Liver (tissue), 9 donors: ENCODE data around the gene GLOD5. TPM values are rescaled to one million over a fixed set of nuclear protein-coding genes. Genes with fewer than 3 reads are reported as not detected.

Experiments
- DNase-seq: peaks from one replicate; pipeline ENCODE4 v3.0.0-alpha.2; 2017; ENCODE audit warnings: low spot score
- H3K27ac ChIP-seq, 2 donors: one replicate each; pipeline ENCODE4 v1.7.0; 2013; ENCODE audit warnings: inconsistent platforms in 2 of 2, low read length in 2 of 2, control low read depth in 1 of 2, low read depth in 1 of 2, mild to moderate bottlenecking in 1 of 2
- H3K27me3 ChIP-seq, 4 donors: one replicate each; pipeline versions ENCODE4 v1.6.1 to v1.7.0; 2013; ENCODE audit warnings: low read length in 3 of 4, inconsistent platforms in 1 of 4, mild to moderate bottlenecking in 1 of 4, moderate library complexity in 1 of 4; ENCODE audit not compliant: control insufficient read depth in 4 of 4, insufficient read depth in 4 of 4
- H3K36me3 ChIP-seq, 4 donors: one replicate each; pipeline versions ENCODE4 v1.6.1 to v1.7.0; 2013; ENCODE audit warnings: low read length in 3 of 4, mild to moderate bottlenecking in 3 of 4, low read depth in 1 of 4, moderate library complexity in 1 of 4; ENCODE audit not compliant: control insufficient read depth in 4 of 4, insufficient read depth in 3 of 4
- H3K4me1 ChIP-seq, 4 donors: one replicate each; pipeline versions ENCODE4 v1.6.1 to v1.7.0; 2013; ENCODE audit warnings: low read length in 3 of 4, mild to moderate bottlenecking in 3 of 4, moderate library complexity in 1 of 4; ENCODE audit not compliant: control insufficient read depth in 4 of 4, insufficient read depth in 4 of 4
- H3K4me3 ChIP-seq, 3 donors: one replicate each; pipeline versions ENCODE4 v1.6.1 to v1.7.0; 2013; ENCODE audit warnings: low read length in 3 of 3, control low read depth in 1 of 3, low read depth in 1 of 3, mild to moderate bottlenecking in 1 of 3
- H3K9ac ChIP-seq, 2 donors: one replicate each; pipeline ENCODE4 v1.7.0; 2013; ENCODE audit warnings: low read length in 2 of 2, mild to moderate bottlenecking in 2 of 2, moderate library complexity in 2 of 2, control low read depth in 1 of 2, low read depth in 1 of 2
- H3K9me3 ChIP-seq, 4 donors: one replicate each; pipeline versions ENCODE4 v1.6.1 to v1.7.0; 2013; ENCODE audit warnings: low read length in 3 of 4; ENCODE audit not compliant: control insufficient read depth in 4 of 4
- EGR1 ChIP-seq, 2 donors: IDR thresholded peaks; 2 replicates each; pipeline ENCODE4 v1.6.1; 2016 to 2018; ENCODE audit warnings: antibody characterized with exemption in 2 of 2, low read depth in 2 of 2
- FOXA1 ChIP-seq: IDR thresholded peaks from 2 replicates; pipeline ENCODE4 v1.6.1; 2016; ENCODE audit warnings: antibody characterized with exemption
- FOXA2 ChIP-seq: IDR thresholded peaks from 2 replicates; pipeline ENCODE4 v1.6.1; 2016; ENCODE audit warnings: antibody characterized with exemption
- GABPA ChIP-seq, 2 donors: IDR thresholded peaks in 1 of 2; conservative IDR thresholded peaks in 1 of 2; 2 replicates each; pipeline ENCODE4 v1.6.1; 2016; ENCODE audit warnings: antibody characterized with exemption in 2 of 2, mild to moderate bottlenecking in 1 of 2, moderate library complexity in 1 of 2
- HNF4A ChIP-seq, 2 donors: conservative IDR thresholded peaks; 2 replicates each; pipeline ENCODE4 v1.6.1; 2016; ENCODE audit warnings: antibody characterized with exemption in 2 of 2, mild to moderate bottlenecking in 2 of 2
- HNF4G ChIP-seq: IDR thresholded peaks from 2 replicates; pipeline ENCODE4 v1.6.1; 2016; ENCODE audit warnings: antibody characterized with exemption
- JUND ChIP-seq, 2 donors: IDR thresholded peaks; 2 replicates each; pipeline ENCODE4 v1.6.1; 2016; ENCODE audit warnings: antibody characterized with exemption in 2 of 2
- NR2F2 ChIP-seq: IDR thresholded peaks from 2 replicates; pipeline ENCODE4 v1.6.1; 2016; ENCODE audit warnings: antibody characterized with exemption
- RAD21 ChIP-seq, 2 donors: IDR thresholded peaks; 2 replicates each; pipeline ENCODE4 v1.6.1; 2016; ENCODE audit warnings: antibody characterized with exemption in 2 of 2, mild to moderate bottlenecking in 2 of 2
- REST ChIP-seq: IDR thresholded peaks from 2 replicates; pipeline ENCODE4 v1.6.1; 2016; ENCODE audit warnings: antibody characterized with exemption, mild to moderate bottlenecking
- RXRA ChIP-seq, 2 donors: IDR thresholded peaks; 2 replicates each; pipeline ENCODE4 v1.6.1; 2017 to 2018; ENCODE audit warnings: antibody characterized with exemption in 2 of 2, mild to moderate bottlenecking in 1 of 2
- SP1 ChIP-seq: IDR thresholded peaks from 2 replicates; pipeline ENCODE4 v1.6.1; 2018; ENCODE audit warnings: antibody characterized with exemption, mild to moderate bottlenecking
- TAF1 ChIP-seq: conservative IDR thresholded peaks from 2 replicates; pipeline ENCODE4 v1.6.1; 2016; ENCODE audit warnings: antibody characterized with exemption, mild to moderate bottlenecking
- YY1 ChIP-seq: IDR thresholded peaks from 2 replicates; pipeline ENCODE4 v1.6.1; 2016; ENCODE audit warnings: antibody characterized with exemption, mild to moderate bottlenecking
- WGBS: extraction: QIAGEN DNeasy Blood & Tissue Kit; methylation state at CpG from one replicate; pipeline ENCODE4 v1.1.7; 2013; 5-methylcytosine and 5-hydroxymethylcytosine counted together
- polyA plus RNA-seq, 2 donors: library from polyadenylated mRNA; stranded (reverse) in 1 of 2; unstranded in 1 of 2; fragments of 200-250 nt in 1 of 2; fragments of >200 nt in 1 of 2; fragmentation: Nextera tagmentation in 1 of 2; extraction: Ambion mirVana in 1 of 2; gene quantifications; one replicate each; pipeline versions ENCODE4 v1.2.1 to v1.2.3, GENCODE V29; 2013 to 2015
- total RNA-seq, 2 donors: library from RNA; depleted of rRNA; stranded (reverse); fragments of >200 nt; gene quantifications; one replicate each; pipeline ENCODE4 v1.2.3, GENCODE V29; 2014
- TF ChIP-seq, protein P1 (sequence below): IDR thresholded peaks from 2 replicates; pipeline ENCODE4 v1.6.1; 2016; ENCODE audit warnings: antibody characterized with exemption
- TF ChIP-seq, protein P2 (sequence below): IDR thresholded peaks from 2 replicates; pipeline ENCODE4 v1.6.1; 2016; ENCODE audit warnings: antibody characterized with exemption
- TF ChIP-seq, protein P3 (sequence below): IDR thresholded peaks from 2 replicates; pipeline ENCODE4 v1.6.1; 2016; ENCODE audit warnings: antibody characterized with exemption
- TF ChIP-seq, protein P4 (sequence below): fragments of 150-350 bp; IDR thresholded peaks from 2 replicates; pipeline ENCODE4 v1.5.1; 2017; ENCODE audit warnings: improper control_type of control experiment, low read depth, low read length; ENCODE audit not compliant: missing input control
- donor health status: healthy.
- donor health status: healthy.
- donor health status: healthy.
- donor health status: healthy.
- donor health status: healthy.

GLOD5 gene
- total and polyA plus RNA-seq, 4 donors: 0.67 to 3.4 (median 2.1) TPM; not detected in 1

- TF ChIP-seq, protein P1, sequence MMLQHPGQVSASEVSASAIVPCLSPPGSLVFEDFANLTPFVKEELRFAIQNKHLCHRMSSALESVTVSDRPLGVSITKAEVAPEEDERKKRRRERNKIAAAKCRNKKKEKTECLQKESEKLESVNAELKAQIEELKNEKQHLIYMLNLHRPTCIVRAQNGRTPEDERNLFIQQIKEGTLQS: no peak
- TF ChIP-seq HNF4A (conservative IDR thresholded peaks at IDR 0.05) (no peak), RXRA (IDR thresholded peaks at IDR 0.05) (no peak), GABPA (IDR thresholded peaks at IDR 0.05 in 1 of 2, conservative IDR thresholded peaks at IDR 0.05 in 1 of 2) (no peak), JUND (IDR thresholded peaks at IDR 0.05) (no peak)
Observed at GRCh38 chrX:48782795-48783194, 21.2 kb downstream of the GLOD5 start (continued).

GRCh38 chrX:48784726-48785125, 23.2 kb downstream of the GLOD5 start:
- 83% methylated on average over 3 of the region's 3 CpGs for WGBS
- no peaks in the 10 kb centered on the region for H3K36me3 ChIP-seq
- no peak for TF ChIP-seq HNF4G
- TF ChIP-seq JUND (IDR thresholded peaks at IDR 0.05): no peak
- no peak for TF ChIP-seq FOXA1
- TF ChIP-seq GABPA (IDR thresholded peaks at IDR 0.05 in 1 of 2, conservative IDR thresholded peaks at IDR 0.05 in 1 of 2): no peak
- TF ChIP-seq RAD21 (IDR thresholded peaks at IDR 0.05): no peak
- TF ChIP-seq RXRA (IDR thresholded peaks at IDR 0.05): no peak
- TF ChIP-seq, protein P1: no peak
- TF ChIP-seq, protein P2, sequence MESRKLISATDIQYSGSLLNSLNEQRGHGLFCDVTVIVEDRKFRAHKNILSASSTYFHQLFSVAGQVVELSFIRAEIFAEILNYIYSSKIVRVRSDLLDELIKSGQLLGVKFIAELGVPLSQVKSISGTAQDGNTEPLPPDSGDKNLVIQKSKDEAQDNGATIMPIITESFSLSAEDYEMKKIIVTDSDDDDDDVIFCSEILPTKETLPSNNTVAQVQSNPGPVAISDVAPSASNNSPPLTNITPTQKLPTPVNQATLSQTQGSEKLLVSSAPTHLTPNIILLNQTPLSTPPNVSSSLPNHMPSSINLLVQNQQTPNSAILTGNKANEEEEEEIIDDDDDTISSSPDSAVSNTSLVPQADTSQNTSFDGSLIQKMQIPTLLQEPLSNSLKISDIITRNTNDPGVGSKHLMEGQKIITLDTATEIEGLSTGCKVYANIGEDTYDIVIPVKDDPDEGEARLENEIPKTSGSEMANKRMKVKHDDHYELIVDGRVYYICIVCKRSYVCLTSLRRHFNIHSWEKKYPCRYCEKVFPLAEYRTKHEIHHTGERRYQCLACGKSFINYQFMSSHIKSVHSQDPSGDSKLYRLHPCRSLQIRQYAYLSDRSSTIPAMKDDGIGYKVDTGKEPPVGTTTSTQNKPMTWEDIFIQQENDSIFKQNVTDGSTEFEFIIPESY: no peak
- TF ChIP-seq EGR1 (IDR thresholded peaks at IDR 0.05; ENCODE audit: low read depth in 2 of 2): no peak
- TF ChIP-seq SP1: no peak
- TF ChIP-seq, protein P3, sequence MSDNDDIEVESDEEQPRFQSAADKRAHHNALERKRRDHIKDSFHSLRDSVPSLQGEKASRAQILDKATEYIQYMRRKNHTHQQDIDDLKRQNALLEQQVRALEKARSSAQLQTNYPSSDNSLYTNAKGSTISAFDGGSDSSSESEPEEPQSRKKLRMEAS: no peak
- no peak for TF ChIP-seq TAF1
- H3K27ac ChIP-seq: no peak overlapping the region
- H3K4me1 ChIP-seq: no peaks in the 10 kb centered on the region
- DNase-seq: no peak
- H3K9ac ChIP-seq: no peak overlapping the region
- H3K27me3 ChIP-seq: no peaks in the 10 kb centered on the region
- no peak overlapping the region for H3K4me3 ChIP-seq
- H3K9me3 ChIP-seq: no peaks in the 10 kb centered on the region

GRCh38 chrX:48785186-48785539, 23.6 kb downstream of the GLOD5 start:
- Histone ChIP-seq H3K27ac (no peak overlapping the region), H3K4me3 (no peak overlapping the region), H3K4me1 (no peaks in the 10 kb centered on the region), H3K36me3 (no peaks in the 10 kb centered on the region), H3K27me3 (no peaks in the 10 kb centered on the region), H3K9ac (no peak overlapping the region), H3K9me3 (no peaks in the 10 kb centered on the region)
- 100% methylated on average over 1 of the region's 1 CpG for WGBS
- no peak for DNase-seq
- TF ChIP-seq FOXA1: no peak
- TF ChIP-seq TAF1: no peak
- TF ChIP-seq JUND (IDR thresholded peaks at IDR 0.05): no peak
- no peak for TF ChIP-seq HNF4A (conservative IDR thresholded peaks at IDR 0.05)
- TF ChIP-seq, protein P3: no peak
- TF ChIP-seq SP1: no peak
- no peak for TF ChIP-seq RAD21 (IDR thresholded peaks at IDR 0.05)
- TF ChIP-seq, protein P2: no peak
- TF ChIP-seq, protein P4, sequence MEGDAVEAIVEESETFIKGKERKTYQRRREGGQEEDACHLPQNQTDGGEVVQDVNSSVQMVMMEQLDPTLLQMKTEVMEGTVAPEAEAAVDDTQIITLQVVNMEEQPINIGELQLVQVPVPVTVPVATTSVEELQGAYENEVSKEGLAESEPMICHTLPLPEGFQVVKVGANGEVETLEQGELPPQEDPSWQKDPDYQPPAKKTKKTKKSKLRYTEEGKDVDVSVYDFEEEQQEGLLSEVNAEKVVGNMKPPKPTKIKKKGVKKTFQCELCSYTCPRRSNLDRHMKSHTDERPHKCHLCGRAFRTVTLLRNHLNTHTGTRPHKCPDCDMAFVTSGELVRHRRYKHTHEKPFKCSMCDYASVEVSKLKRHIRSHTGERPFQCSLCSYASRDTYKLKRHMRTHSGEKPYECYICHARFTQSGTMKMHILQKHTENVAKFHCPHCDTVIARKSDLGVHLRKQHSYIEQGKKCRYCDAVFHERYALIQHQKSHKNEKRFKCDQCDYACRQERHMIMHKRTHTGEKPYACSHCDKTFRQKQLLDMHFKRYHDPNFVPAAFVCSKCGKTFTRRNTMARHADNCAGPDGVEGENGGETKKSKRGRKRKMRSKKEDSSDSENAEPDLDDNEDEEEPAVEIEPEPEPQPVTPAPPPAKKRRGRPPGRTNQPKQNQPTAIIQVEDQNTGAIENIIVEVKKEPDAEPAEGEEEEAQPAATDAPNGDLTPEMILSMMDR: no peak
- no peak for TF ChIP-seq YY1
- TF ChIP-seq, protein P1: no peak
- TF ChIP-seq NR2F2: no peak
- no peak for TF ChIP-seq FOXA2
- no peak for TF ChIP-seq REST
- TF ChIP-seq GABPA (IDR thresholded peaks at IDR 0.05 in 1 of 2, conservative IDR thresholded peaks at IDR 0.05 in 1 of 2): no peak
- TF ChIP-seq RXRA (IDR thresholded peaks at IDR 0.05): no peak
- TF ChIP-seq HNF4G: no peak
